ENCODE results near the gene NYNRIN.
"Not testable (repeated sequence)": the region's sequence is repeated elsewhere in the genome, so short reads cannot be mapped to it uniquely, and the experiment has no call there.

NYNRIN gene

GRCh38 chr14:24384169-24384568, 14.6 kb upstream of the NYNRIN start:
- Histone ChIP-seq H3K4me1 (ENCODE audit: control insufficient read depth, insufficient read depth, low read length) (no peaks in the 10 kb centered on the region), H3K9me3 (replicated peaks; ENCODE audit: low read length) (no peaks in the 10 kb centered on the region), H3K4me3 (ENCODE audit: low read length) (no peak overlapping the region), H3K27me3 (ENCODE audit: control insufficient read depth, insufficient read depth, low read length) (peaks cover 25% of the 10 kb centered on the region), H3K9ac (ENCODE audit: low read depth, low read length) (no peak overlapping the region), H3K36me3 (ENCODE audit: insufficient read depth, low read length) (no peaks in the 10 kb centered on the region), H3K4me2 (ENCODE audit: low read length) (no peak overlapping the region)

- Histone ChIP-seq H3K27me3 (ENCODE audit: control insufficient read depth, insufficient read depth, low read length) (peaks cover 33% of the 10 kb centered on the region), H3K9ac (ENCODE audit: low read depth, low read length) (no peak overlapping the region), H3K4me1 (ENCODE audit: control insufficient read depth, insufficient read depth, low read length) (peaks cover 6% of the 10 kb centered on the region), H3K4me2 (ENCODE audit: low read length) (no peak overlapping the region), H3K36me3 (ENCODE audit: insufficient read depth, low read length) (no peaks in the 10 kb centered on the region), H3K4me3 (ENCODE audit: low read length) (no peak overlapping the region), H3K9me3 (replicated peaks; ENCODE audit: low read length) (no peaks in the 10 kb centered on the region)
Observed at GRCh38 chr14:24385524-24385923, 13.3 kb upstream of the NYNRIN start.

- Histone ChIP-seq H3K4me3 (ENCODE audit: low read length) (no peak overlapping the region), H3K9ac (ENCODE audit: low read depth, low read length) (no peak overlapping the region), H3K27me3 (ENCODE audit: control insufficient read depth, insufficient read depth, low read length) (peaks cover 34% of the 10 kb centered on the region), H3K36me3 (ENCODE audit: insufficient read depth, low read length) (no peaks in the 10 kb centered on the region), H3K4me1 (ENCODE audit: control insufficient read depth, insufficient read depth, low read length) (peaks cover 11% of the 10 kb centered on the region), H3K4me2 (ENCODE audit: low read length) (no peak overlapping the region), H3K9me3 (replicated peaks; ENCODE audit: low read length) (no peaks in the 10 kb centered on the region)
Observed at GRCh38 chr14:24387009-24387345, 11.8 kb upstream of the NYNRIN start.

GRCh38 chr14:24387579-24387978, 11.2 kb upstream of the NYNRIN start:
- not testable (repeated sequence) for H3K9ac ChIP-seq (ENCODE audit: low read depth, low read length); H3K36me3 ChIP-seq (ENCODE audit: insufficient read depth, low read length); H3K9me3 ChIP-seq (replicated peaks; ENCODE audit: low read length); H3K4me2 ChIP-seq (ENCODE audit: low read length); H3K4me3 ChIP-seq (ENCODE audit: low read length)
- Histone ChIP-seq H3K4me1 (ENCODE audit: control insufficient read depth, insufficient read depth, low read length) (peaks cover 17% of the 10 kb centered on the region), H3K27me3 (ENCODE audit: control insufficient read depth, insufficient read depth, low read length) (peaks cover 34% of the 10 kb centered on the region)

GRCh38 chr14:24388474-24389179, 10.2 kb upstream of the NYNRIN start:
- Histone ChIP-seq H3K9ac (ENCODE audit: low read depth, low read length) (no peak overlapping the region), H3K27me3 (ENCODE audit: control insufficient read depth, insufficient read depth, low read length) (peaks cover 34% of the 10 kb centered on the region), H3K4me1 (ENCODE audit: control insufficient read depth, insufficient read depth, low read length) (peaks cover 21% of the 10 kb centered on the region), H3K9me3 (replicated peaks; ENCODE audit: low read length) (no peaks in the 10 kb centered on the region), H3K36me3 (ENCODE audit: insufficient read depth, low read length) (no peaks in the 10 kb centered on the region), H3K4me3 (ENCODE audit: low read length) (no peak overlapping the region), H3K4me2 (ENCODE audit: low read length) (no peak overlapping the region)

GRCh38 chr14:24389226-24389848, 9.5 kb upstream of the NYNRIN start:
- H3K4me2 ChIP-seq (ENCODE audit: low read length): no peak overlapping the region
- no peaks in the 10 kb centered on the region for H3K36me3 ChIP-seq (ENCODE audit: insufficient read depth, low read length)
- peaks cover 21% of the 10 kb centered on the region for H3K4me1 ChIP-seq (ENCODE audit: control insufficient read depth, insufficient read depth, low read length)
- peaks cover 29% of the 10 kb centered on the region for H3K27me3 ChIP-seq (ENCODE audit: control insufficient read depth, insufficient read depth, low read length)
- no peak overlapping the region for H3K9ac ChIP-seq (ENCODE audit: low read depth, low read length)
- no peaks in the 10 kb centered on the region for H3K9me3 ChIP-seq (replicated peaks; ENCODE audit: low read length)
- no peak overlapping the region for H3K4me3 ChIP-seq (ENCODE audit: low read length)

- Histone ChIP-seq H3K27me3 (ENCODE audit: control insufficient read depth, insufficient read depth, low read length) (peaks cover 27% of the 10 kb centered on the region), H3K4me1 (ENCODE audit: control insufficient read depth, insufficient read depth, low read length) (peaks cover 21% of the 10 kb centered on the region), H3K4me2 (ENCODE audit: low read length) (no peak overlapping the region)
Observed at GRCh38 chr14:24390701-24391468, 7.9 kb upstream of the NYNRIN start.

GRCh38 chr14:24392325-24393091, 6.3 kb upstream of the NYNRIN start:
- Histone ChIP-seq H3K4me2 (ENCODE audit: low read length) (peak overlapping the region; percentile 66), H3K9me3 (replicated peaks; ENCODE audit: low read length) (no peaks in the 10 kb centered on the region), H3K27me3 (ENCODE audit: control insufficient read depth, insufficient read depth, low read length) (peaks cover 19% of the 10 kb centered on the region), H3K4me1 (ENCODE audit: control insufficient read depth, insufficient read depth, low read length) (peaks cover 21% of the 10 kb centered on the region), H3K4me3 (ENCODE audit: low read length) (peak overlapping the region; percentile 40), H3K36me3 (ENCODE audit: insufficient read depth, low read length) (no peaks in the 10 kb centered on the region), H3K9ac (ENCODE audit: low read depth, low read length) (peak overlapping the region; percentile 43)

More at GRCh38 chr14:24390701-24391468, 7.9 kb upstream of the NYNRIN start:
- H3K36me3 ChIP-seq (ENCODE audit: insufficient read depth, low read length): no peaks in the 10 kb centered on the region
- H3K4me3 ChIP-seq (ENCODE audit: low read length): no peak overlapping the region
- no peaks in the 10 kb centered on the region for H3K9me3 ChIP-seq (replicated peaks; ENCODE audit: low read length)
- H3K9ac ChIP-seq (ENCODE audit: low read depth, low read length): no peak overlapping the region

GRCh38 chr14:24394275-24394674, 4.5 kb upstream of the NYNRIN start:
- Histone ChIP-seq H3K27me3 (ENCODE audit: control insufficient read depth, insufficient read depth, low read length) (peaks cover 14% of the 10 kb centered on the region), H3K9me3 (replicated peaks; ENCODE audit: low read length) (no peaks in the 10 kb centered on the region), H3K36me3 (ENCODE audit: insufficient read depth, low read length) (no peaks in the 10 kb centered on the region), H3K4me2 (ENCODE audit: low read length) (no peak overlapping the region), H3K4me1 (ENCODE audit: control insufficient read depth, insufficient read depth, low read length) (peaks cover 22% of the 10 kb centered on the region), H3K9ac (ENCODE audit: low read depth, low read length) (no peak overlapping the region), H3K4me3 (ENCODE audit: low read length) (no peak overlapping the region)

- Histone ChIP-seq H3K4me1 (ENCODE audit: control insufficient read depth, insufficient read depth, low read length) (peaks cover 21% of the 10 kb centered on the region), H3K4me3 (ENCODE audit: low read length) (no peak overlapping the region), H3K9ac (ENCODE audit: low read depth, low read length) (no peak overlapping the region), H3K9me3 (replicated peaks; ENCODE audit: low read length) (no peaks in the 10 kb centered on the region), H3K27me3 (ENCODE audit: control insufficient read depth, insufficient read depth, low read length) (peaks cover 16% of the 10 kb centered on the region), H3K36me3 (ENCODE audit: insufficient read depth, low read length) (no peaks in the 10 kb centered on the region), H3K4me2 (ENCODE audit: low read length) (no peak overlapping the region)
Observed at GRCh38 chr14:24395609-24396582, 2.9 kb upstream of the NYNRIN start.
